ENCODE results near the gene BHLHE41. TPM values are rescaled to one million over a fixed set of nuclear protein-coding genes. Genes with fewer than 3 reads are reported as not detected.

BHLHE41 gene
- polyA plus RNA-seq, 1 experiment = 5.3 TPM

DNA sequence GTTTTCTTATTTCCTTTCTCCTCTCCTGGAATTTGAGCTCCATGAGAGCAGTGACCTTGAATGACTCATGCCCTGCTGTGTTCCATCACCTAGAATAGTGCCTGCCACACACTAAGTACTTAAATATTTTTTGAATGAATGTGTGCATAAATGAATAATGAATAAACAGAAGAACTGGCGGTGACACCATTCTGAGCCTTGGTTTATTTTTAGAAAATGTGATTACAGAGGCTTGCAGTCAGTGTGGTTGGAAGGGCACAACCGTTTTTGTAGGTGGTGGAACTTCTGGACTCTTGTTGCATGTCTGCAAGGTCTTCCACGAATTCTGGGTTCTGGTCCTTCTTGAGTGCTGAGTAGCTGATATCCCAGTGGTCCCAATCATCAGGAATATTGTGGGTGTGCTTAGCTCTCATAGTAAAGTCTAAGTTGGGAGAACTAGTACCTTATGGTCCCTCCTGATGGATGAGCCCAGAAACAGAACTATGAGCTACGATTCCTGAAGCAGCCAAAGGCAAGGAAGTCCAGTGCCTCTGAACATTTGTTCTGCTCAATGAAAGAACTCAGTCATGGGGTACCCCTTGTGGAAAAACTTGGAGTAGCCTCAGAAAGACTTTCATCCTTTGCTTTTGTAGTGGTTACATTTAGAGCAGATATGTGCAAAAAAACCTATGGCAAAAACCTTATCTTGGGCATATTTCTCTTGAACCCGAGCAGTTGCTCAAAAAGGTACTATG, 28.8 kb upstream of the BHLHE41 start:
- ChIA-PET CTCF (interaction anchor here (0.6 to 3.5 kb wide), 10 partner anchors 11 to 1657 kb away, joined by 3 to 17 read pairs (median 3); no protein-coding TSS in a partner anchor), POLR2A (interaction anchor here (0.5 kb wide), 1 partner anchor 29 kb away, joined by 8 read pairs; the partner anchor contains the start of gene BHLHE41)
- Histone ChIP-seq H3K36me3 (ENCODE audit: control insufficient read depth, insufficient read depth, low read length) (no peaks in the 10 kb centered on the region), H3K27me3 (ENCODE audit: control insufficient read depth, insufficient read depth, low read length) (no peaks in the 10 kb centered on the region), H3K4me3 (ENCODE audit: low read depth, low read length) (no peak overlapping the region)
- DNase-seq (ENCODE audit: low read depth) = peak; percentile 91
- TF ChIP-seq, protein P1, sequence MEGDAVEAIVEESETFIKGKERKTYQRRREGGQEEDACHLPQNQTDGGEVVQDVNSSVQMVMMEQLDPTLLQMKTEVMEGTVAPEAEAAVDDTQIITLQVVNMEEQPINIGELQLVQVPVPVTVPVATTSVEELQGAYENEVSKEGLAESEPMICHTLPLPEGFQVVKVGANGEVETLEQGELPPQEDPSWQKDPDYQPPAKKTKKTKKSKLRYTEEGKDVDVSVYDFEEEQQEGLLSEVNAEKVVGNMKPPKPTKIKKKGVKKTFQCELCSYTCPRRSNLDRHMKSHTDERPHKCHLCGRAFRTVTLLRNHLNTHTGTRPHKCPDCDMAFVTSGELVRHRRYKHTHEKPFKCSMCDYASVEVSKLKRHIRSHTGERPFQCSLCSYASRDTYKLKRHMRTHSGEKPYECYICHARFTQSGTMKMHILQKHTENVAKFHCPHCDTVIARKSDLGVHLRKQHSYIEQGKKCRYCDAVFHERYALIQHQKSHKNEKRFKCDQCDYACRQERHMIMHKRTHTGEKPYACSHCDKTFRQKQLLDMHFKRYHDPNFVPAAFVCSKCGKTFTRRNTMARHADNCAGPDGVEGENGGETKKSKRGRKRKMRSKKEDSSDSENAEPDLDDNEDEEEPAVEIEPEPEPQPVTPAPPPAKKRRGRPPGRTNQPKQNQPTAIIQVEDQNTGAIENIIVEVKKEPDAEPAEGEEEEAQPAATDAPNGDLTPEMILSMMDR (IDR thresholded peaks at IDR 0.05; ENCODE audit: insufficient read depth, low read depth, low read length) = peak; percentile 49

DNA sequence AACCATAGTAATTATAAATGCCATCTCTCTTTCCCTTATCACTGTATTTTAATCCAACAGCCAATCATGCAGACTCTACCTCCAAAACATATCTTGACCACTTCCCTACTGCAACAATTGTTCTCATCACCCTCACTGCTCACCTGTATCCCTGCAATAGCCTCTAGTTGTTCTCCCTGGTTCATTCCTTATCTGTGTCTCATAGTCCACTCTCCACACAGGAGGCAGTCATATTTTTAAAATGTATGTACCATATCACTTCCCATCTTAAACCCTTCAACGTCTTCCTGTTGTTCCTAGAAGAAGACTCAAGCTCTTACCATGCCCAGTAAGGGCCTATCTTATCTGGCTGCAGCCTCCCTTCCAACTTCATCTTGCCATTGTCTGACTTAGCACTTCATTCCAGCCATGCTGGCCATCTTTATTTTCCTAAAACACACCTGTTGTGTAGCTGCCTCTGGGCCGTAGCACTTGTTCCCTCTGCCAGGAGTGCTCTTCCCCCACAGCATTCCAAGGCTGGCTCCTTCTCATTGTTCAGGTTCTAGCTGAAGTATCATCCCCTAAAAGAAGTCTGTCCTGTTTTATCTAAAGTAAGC, 27.8 kb upstream of the BHLHE41 start:
- no peaks in the 10 kb centered on the region for H3K36me3 ChIP-seq (ENCODE audit: control insufficient read depth, insufficient read depth, low read length)
- ChIA-PET POLR2A (interaction anchor here (0.5 kb wide), 1 partner anchor 28 kb away, joined by 8 read pairs; the partner anchor contains the start of gene BHLHE41), CTCF (interaction anchor here (0.5 to 3.5 kb wide), 6 partner anchors 11 to 1658 kb away, joined by 3 to 17 read pairs (median 3); no protein-coding TSS in a partner anchor)
- TF ChIP-seq, protein P1 (IDR thresholded peaks at IDR 0.05; ENCODE audit: insufficient read depth, low read depth, low read length) = no peak
- no peak overlapping the region for H3K4me3 ChIP-seq (ENCODE audit: low read depth, low read length)
- H3K27me3 ChIP-seq (ENCODE audit: control insufficient read depth, insufficient read depth, low read length) = no peaks in the 10 kb centered on the region
- no peak for DNase-seq (ENCODE audit: low read depth)

DNA sequence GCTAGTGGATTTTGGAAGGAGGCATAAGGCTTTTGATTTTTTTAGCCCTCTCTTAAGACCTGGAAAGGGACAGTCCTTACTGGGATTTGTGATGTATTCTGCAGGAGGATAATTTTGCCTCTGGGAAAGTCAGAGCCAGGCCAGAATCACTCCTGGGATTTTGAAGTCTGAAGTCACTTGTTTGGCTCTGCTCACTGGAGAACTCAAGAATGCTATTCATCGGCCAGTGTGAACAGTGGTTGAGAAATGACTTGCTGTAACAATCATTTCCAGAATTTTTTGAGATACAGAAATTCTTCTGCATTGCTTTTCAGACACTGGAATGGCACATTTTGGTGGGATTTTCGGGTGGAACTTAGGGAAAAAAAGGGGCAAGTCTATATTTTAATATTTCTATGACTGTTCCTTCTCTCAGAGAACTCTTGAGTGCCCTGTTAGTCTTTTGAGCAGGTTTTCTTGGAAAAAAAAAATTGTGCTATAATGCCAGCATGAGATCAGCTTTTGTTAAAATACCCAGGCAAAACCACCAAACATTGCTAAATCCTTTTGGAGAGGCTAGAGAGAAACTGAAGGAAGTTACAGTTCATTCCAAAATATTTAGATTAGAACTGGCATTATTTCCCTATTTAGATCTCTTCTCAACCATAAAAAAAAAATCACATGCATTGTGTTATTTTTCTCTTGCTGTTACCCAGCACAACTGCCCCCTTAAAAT, 26.1 kb upstream of the BHLHE41 start:
- TF ChIP-seq, protein P1 (IDR thresholded peaks at IDR 0.05; ENCODE audit: insufficient read depth, low read depth, low read length) = no peak
- peak; percentile 52 for DNase-seq (ENCODE audit: low read depth)
- POLR2A ChIA-PET = no interaction called here
- H3K27me3 ChIP-seq (ENCODE audit: control insufficient read depth, insufficient read depth, low read length) = no peaks in the 10 kb centered on the region
- H3K36me3 ChIP-seq (ENCODE audit: control insufficient read depth, insufficient read depth, low read length) = no peaks in the 10 kb centered on the region
- CTCF ChIA-PET = interaction anchor here (0.7 to 1.4 kb wide), 3 partner anchors 17 to 37 kb away, joined by 3 to 4 read pairs (median 3); no protein-coding TSS in a partner anchor
- H3K4me3 ChIP-seq (ENCODE audit: low read depth, low read length) = no peak overlapping the region

DNA sequence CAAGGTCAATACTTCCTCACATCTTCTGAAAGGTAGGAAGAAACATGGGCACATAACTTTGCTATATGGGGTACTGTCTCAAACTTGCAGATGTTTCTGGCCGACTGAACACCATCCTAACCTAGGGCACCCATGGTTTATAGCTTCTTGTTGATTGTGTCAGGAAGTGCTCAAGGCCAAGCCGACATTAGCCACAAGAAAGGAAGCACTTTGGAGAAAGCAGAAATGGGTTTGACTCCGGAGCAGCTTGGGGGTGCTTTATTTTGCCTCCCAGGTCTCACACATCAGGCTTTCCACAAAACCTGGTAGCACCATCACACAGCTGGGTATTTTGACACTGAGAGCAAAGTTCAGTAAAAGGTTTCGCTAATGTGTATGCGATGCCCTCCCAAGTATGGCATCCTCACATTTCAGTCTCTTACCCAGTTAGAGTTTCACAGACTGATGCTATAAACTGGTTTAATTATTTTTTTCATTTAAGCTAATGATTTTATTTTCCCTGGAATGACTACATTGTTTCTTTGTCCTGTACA, 25.2 kb upstream of the BHLHE41 start:
- ChIA-PET POLR2A (no interaction called here), CTCF (interaction anchor here (0.6 to 1.4 kb wide), 3 partner anchors 16 to 354 kb away, joined by 3 to 4 read pairs (median 3); no protein-coding TSS in a partner anchor)
- DNase-seq (ENCODE audit: low read depth) = no peak
- H3K36me3 ChIP-seq (ENCODE audit: control insufficient read depth, insufficient read depth, low read length) = no peaks in the 10 kb centered on the region
- no peaks in the 10 kb centered on the region for H3K27me3 ChIP-seq (ENCODE audit: control insufficient read depth, insufficient read depth, low read length)
- H3K4me3 ChIP-seq (ENCODE audit: low read depth, low read length) = no peak overlapping the region
- TF ChIP-seq, protein P1 (IDR thresholded peaks at IDR 0.05; ENCODE audit: insufficient read depth, low read depth, low read length) = no peak
